GM23338 (cell line): ENCODE data around the gene HERC2.

ENCODE experiments used
- CREB1 ChIP-seq: fragments of 250-450 bp; sonication (Bioruptor Pico); IDR thresholded peaks from 2 replicates; pipeline ENCODE4 v1.5.0; 2020; ENCODE audit warnings: low read depth, mild to moderate bottlenecking, moderate library complexity
- EZH2 ChIP-seq: fragments of 200-600 bp; sonication (generic); IDR thresholded peaks from one replicate; pipeline ENCODE4 v1.8.0; 2017; ENCODE audit warnings: antibody characterized with exemption, mild to moderate bottlenecking, low read depth; ENCODE audit not compliant: unreplicated experiment
- EZH2phosphoT487 ChIP-seq: fragments of 200-600 bp; sonication (generic); IDR thresholded peaks from one replicate; pipeline ENCODE4 v1.8.1; 2018; ENCODE audit warnings: antibody characterized with exemption; ENCODE audit not compliant: unreplicated experiment
- JUNB ChIP-seq: IDR thresholded peaks from one replicate; pipeline ENCODE4 v1.6.1; 2016; ENCODE audit warnings: antibody characterized with exemption; ENCODE audit not compliant: unreplicated experiment
- POLR2AphosphoS5 ChIP-seq: IDR thresholded peaks from 2 replicates; pipeline ENCODE4 v1.6.1; 2016; ENCODE audit warnings: antibody characterized with exemption, low read depth
- STAT1 ChIP-seq: IDR thresholded peaks from one replicate; pipeline ENCODE4 v1.6.1; 2016; ENCODE audit warnings: antibody characterized with exemption; ENCODE audit not compliant: unreplicated experiment
- ZNF114 ChIP-seq: fragments of 250-450 bp; sonication (Bioruptor Pico); IDR thresholded peaks from 2 replicates; pipeline ENCODE4 v1.5.0; 2020; ENCODE audit warnings: mild to moderate bottlenecking, moderate library complexity
- ZNF331 ChIP-seq: fragments of 250-450 bp; sonication (Bioruptor Pico); IDR thresholded peaks from 2 replicates; pipeline ENCODE4 v1.5.0; 2020; ENCODE audit warnings: low read depth, mild to moderate bottlenecking, moderate library complexity
- TF ChIP-seq, protein P1 (sequence below), 2 experiments: fragments of 200-600 bp in 1 of 2; sonication (generic) in 1 of 2; conservative IDR thresholded peaks; 2 replicates each; pipeline versions ENCODE4 v1.5.1 to v1.6.1; 2016 to 2017; ENCODE audit warnings: antibody characterized with exemption in 2 of 2, low read depth in 2 of 2, mild to moderate bottlenecking in 2 of 2, moderate library complexity in 1 of 2
- TF ChIP-seq, protein P2 (sequence below): IDR thresholded peaks from 2 replicates; pipeline ENCODE4 v1.6.1; 2016; ENCODE audit warnings: antibody characterized with exemption

DNA sequence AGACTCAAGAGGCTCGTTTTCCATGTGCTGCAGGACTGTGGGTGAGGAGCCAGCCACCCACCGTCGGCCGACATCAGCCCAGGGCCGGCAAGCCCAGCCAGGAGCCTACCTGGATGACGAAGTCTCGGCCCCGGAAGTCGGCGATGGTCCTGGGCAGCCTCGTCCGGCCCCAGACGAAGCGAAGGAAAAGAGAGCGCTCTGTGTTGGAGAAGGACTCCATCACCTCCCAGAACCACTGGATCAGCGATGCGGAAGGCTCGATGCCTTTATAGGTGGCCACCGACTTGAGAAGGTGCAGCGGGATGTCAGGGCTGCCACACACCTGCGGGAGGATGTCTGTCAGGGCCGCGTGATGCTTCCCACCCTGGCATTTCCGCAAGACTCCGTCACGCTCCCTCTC is 209.0 kb downstream of the HERC2 start:
- TF ChIP-seq EZH2 (no peak), EZH2phosphoT487 (no peak), ZNF114 (CRISPR knock-in tag) (no peak), JUNB (no peak), POLR2AphosphoS5 (no peak), CREB1 (no peak), ZNF331 (CRISPR knock-in tag) (no peak), STAT1 (no peak)
- TF ChIP-seq, protein P1, sequence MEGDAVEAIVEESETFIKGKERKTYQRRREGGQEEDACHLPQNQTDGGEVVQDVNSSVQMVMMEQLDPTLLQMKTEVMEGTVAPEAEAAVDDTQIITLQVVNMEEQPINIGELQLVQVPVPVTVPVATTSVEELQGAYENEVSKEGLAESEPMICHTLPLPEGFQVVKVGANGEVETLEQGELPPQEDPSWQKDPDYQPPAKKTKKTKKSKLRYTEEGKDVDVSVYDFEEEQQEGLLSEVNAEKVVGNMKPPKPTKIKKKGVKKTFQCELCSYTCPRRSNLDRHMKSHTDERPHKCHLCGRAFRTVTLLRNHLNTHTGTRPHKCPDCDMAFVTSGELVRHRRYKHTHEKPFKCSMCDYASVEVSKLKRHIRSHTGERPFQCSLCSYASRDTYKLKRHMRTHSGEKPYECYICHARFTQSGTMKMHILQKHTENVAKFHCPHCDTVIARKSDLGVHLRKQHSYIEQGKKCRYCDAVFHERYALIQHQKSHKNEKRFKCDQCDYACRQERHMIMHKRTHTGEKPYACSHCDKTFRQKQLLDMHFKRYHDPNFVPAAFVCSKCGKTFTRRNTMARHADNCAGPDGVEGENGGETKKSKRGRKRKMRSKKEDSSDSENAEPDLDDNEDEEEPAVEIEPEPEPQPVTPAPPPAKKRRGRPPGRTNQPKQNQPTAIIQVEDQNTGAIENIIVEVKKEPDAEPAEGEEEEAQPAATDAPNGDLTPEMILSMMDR (conservative IDR thresholded peaks at IDR 0.05; ENCODE audit: low read depth in 2 of 2): no peak
- TF ChIP-seq, protein P2, sequence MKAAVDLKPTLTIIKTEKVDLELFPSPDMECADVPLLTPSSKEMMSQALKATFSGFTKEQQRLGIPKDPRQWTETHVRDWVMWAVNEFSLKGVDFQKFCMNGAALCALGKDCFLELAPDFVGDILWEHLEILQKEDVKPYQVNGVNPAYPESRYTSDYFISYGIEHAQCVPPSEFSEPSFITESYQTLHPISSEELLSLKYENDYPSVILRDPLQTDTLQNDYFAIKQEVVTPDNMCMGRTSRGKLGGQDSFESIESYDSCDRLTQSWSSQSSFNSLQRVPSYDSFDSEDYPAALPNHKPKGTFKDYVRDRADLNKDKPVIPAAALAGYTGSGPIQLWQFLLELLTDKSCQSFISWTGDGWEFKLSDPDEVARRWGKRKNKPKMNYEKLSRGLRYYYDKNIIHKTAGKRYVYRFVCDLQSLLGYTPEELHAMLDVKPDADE: no peak
